GM21786 (cell line): ENCODE data around the gene CA9.

ENCODE experiments used
- ATAC-seq: cut with Tn5 transposase; IDR thresholded peaks from one replicate; pipeline ENCODE4 v1.9.1; 2021; ENCODE audit not compliant: unreplicated experiment

The CA9 gene

DNA sequence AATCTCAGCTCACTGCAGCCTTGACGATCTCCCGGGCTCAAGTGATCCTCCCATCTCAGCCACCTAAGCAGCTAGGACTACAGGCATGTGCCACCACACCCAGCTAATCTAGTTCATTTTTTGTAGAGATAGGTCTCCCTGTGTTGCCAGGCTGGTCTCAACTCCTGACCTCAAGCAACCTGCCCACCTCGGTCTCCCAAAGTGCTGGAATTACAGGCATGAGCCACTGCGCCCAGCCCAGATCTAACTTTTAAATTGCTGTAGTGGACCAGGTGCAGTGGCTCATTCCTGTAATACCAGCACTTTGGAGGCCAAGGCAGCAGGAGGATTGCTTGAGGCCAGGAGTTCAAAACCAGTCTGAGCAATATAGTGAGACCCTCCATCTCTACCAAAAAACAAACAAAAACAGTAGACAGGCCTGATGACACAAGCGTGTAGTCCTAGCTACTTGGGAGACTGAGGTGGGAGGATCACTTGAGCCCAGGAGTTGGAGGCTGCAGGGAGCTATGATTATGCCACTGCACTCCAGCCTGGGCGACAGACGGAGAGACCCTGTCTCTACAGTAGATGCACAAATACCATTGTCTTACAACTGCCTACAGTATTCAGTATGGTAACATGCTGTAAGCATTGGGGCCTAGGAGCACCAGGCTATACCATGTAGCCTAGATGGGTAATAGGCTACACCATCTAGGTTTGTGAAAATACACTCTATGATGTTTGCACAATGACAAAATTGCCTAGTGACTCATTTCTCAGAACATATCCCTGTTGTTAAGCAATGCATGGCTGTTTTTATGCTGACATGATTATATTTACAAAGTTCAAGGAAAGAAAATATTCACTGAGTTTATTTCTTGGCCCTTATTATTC lies 21.5 kb upstream of the CA9 start:
- no peak for ATAC-seq

DNA sequence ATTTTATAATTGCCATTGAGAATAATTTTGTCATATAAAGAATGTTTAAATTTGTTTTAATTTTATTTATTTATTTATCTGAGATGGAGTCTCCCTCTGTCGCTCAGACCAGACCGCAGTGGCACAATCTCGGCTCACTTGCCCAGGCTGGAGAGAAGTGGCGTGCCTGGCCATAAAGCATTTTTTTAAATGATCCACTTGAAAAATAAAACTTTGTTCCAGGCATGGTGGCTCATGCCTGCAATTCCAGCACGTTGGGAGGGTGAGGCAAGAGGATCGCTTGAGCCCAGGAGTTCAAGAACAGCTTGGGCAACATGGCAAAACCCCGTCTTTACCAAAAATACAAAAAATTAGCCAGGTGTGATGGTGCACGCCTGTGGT lies 20.9 kb upstream of the CA9 start:
- no peak for ATAC-seq

DNA sequence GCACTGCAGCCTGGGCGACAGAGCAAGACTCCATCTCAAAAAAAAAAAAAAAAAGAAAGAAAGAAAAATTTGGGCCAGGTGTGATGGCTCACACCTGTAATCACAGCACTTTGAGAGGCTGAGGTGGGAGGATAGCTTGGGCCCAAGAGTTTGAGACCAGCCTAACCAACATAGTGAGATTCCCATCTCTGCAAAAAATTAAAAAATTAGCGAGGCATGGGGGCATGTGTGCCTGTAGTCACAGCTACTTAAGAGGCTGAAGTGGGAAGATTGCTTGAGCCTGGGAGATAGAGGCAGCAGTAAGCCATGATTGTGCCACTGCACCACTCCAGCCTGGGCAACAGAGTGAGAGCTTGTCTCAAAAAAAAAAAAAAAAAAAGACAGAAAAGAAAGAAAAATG lies 20.1 kb upstream of the CA9 start:
- no peak for ATAC-seq

DNA sequence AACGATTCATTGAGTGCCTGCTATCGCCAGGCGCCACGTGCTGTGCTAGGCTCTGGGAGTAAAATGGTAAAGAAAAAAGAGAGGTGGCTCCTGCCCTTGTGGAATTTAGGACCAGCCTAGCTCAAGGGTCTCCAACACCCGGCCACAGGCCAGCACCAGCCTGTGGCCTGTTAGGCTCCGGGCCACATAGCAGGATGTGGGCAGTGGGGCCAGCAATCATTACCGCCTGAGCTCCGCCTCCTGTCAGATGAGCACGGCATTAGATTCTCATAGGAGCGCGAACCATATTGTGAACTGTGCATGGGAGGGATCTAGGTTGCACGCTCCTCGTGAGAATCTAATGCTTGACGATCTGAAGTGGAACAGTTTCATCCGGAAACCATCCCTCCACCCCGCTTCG lies 17.4 kb upstream of the CA9 start:
- ATAC-seq, result no peak

DNA sequence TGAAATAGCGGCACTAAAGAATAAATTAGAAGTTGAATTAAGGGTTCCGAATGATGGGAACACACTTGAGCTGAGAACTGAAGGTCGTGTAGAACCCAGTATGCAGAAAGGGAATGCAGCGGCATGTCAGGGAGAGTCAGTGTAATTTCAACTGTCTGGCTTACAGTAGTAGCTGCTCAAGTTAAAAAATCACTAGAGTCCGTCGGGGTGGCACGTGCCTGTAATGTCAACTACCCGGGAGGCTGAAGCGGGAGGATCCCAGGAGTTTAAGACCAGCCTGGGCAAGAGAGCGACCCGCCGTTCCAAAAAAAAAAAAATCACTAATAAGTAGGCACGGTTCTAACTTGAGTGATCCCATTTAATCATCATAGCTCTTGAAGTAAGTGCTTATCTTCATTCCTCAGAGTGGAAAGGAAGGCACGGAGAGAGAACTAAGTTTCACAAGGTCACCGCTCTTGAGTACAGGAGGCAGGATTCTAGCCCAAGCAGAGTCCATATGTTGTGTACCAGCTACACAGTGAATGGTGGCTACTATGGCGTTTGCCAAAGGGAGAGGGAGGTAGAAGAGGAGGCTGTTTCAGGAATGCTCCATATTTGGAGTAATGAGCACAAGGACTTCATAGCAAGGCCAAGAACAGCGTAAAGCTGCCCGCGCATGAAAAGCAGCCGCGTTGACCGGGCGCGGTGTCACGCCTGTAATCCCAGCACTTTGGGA lies 16.7 kb upstream of the CA9 start:
- no peak for ATAC-seq

DNA sequence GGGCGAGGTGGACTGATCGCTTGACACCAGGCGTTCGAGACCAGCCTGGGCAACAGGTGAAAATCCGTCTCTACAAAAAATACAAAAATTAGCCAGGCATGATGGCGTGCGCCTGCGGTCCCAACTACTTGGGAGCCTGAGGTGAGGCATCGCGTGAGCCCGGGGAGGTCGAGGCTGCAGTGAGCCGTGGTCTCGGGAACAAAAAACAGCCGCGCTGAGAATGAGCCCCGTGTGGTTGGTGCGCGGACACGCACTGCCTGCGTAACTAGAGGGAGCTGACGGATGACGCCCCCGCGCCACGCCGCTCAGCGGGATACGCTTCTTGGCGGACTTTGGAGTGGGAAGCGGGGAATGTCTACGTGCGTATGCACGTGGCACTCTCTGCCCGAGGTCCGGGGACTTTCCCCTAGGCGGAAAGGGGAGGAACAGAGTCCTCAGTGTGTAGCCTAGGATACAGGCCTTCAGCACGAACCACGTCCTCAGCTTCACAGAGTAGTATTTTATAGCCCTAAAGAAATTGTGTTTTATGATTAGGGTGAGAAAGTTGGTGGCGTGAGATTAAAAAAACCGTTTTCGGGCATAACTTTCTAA lies 16.1 kb upstream of the CA9 start, which contains the start of gene RMRP:
Gene RMRP (minus strand): TSS at position 474 of the 591 bp plus-strand sequence.
- ATAC-seq, result peak; percentile 86

DNA sequence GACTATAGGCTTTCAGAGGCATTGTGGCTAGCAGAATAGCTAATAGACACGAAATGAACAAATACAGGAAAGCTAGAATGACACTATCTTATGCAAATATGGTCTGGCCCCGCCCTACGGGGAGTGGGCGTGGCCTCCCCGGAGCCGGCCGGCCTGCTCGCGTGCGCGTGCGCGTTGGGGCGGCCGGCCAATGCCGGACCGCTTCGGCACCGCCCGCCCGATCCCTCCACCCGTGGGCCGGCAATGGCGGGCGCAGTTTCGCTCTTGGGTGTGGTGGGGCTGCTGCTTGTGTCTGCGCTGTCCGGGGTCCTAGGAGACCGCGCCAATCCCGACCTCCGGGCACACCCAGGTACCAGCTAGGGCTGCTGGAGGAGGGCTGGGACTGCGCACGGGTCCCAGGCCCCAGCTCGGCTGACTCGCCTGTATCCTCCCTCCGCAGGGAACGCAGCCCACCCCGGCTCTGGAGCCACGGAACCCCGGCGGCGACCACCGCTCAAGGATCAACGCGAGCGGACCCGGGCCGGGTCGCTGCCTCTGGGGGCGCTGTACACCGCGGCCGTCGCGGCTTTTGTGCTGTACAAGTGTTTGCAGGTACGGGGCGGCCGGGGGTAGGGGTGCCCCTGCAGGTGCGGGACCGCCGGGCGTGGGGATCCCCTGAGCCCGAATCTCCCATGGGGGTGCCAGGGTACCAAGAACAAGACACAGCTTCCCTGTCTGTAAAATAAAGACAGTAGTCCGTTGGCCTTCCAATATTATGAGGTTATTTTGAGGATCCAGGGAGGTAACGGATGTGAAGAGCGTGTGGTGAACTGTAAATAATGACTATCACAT lies 15.4 kb upstream of the CA9 start, which contains the start of gene CCDC107:
Gene CCDC107 (plus strand): TSS at position 156 of the 831 bp plus-strand sequence. CDS start 88 bp downstream, at position 244.
- ATAC-seq, result peak; percentile 65

DNA sequence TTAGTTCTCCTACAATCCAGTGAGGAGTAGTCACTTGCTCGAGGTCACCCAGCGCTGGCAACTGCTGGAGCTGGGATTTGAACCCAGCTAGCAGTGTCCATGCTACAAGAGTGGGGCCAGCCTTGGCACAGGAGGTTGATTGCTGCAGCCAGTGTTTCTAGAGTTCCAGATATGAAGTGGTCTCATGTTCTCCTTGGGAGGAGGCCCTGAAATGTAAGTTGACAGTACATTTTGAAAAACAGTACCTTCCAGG lies 14.8 kb upstream of the CA9 start:
- no peak for ATAC-seq

DNA sequence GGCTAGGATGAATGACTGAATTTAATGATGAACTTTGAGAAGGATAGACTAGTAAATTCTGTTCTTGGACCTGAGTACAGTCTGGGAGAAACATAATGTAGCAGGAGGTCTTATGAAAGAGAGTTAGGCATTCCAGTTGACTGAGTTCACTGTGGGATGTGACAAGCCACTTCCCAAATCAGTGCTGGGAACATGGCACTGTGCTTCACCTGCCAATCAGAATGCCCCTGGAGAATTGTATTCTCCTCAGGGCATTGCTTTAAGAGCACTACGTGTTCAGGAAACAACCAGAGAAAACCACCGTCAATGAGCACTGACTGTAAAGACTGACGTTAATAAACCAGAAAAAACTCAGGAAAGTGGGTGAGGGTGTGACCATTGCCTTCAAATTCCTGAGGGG lies 14.4 kb upstream of the CA9 start:
- no peak for ATAC-seq

DNA sequence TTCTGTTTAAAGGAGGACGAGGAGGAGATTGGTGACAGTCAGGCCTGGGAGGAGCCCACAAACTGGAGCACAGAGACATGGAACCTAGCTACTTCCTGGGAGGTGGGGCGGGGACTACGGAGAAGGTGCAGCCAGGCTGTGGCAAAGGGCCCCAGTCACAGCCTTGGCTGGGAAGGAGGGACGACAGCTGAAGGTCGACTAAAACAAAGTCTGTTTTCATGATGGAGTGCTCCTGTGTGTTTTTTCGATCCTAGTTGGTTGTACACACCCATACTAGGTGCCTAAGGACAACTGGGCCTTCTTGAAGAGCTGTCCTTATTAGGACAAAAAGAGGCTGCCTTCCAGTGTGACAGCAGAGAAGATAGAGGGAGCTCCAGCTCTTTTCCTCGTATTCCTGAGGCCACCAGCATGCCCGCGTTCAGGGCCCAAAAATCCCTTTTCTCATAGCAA lies 12.7 kb upstream of the CA9 start:
- no peak for ATAC-seq

DNA sequence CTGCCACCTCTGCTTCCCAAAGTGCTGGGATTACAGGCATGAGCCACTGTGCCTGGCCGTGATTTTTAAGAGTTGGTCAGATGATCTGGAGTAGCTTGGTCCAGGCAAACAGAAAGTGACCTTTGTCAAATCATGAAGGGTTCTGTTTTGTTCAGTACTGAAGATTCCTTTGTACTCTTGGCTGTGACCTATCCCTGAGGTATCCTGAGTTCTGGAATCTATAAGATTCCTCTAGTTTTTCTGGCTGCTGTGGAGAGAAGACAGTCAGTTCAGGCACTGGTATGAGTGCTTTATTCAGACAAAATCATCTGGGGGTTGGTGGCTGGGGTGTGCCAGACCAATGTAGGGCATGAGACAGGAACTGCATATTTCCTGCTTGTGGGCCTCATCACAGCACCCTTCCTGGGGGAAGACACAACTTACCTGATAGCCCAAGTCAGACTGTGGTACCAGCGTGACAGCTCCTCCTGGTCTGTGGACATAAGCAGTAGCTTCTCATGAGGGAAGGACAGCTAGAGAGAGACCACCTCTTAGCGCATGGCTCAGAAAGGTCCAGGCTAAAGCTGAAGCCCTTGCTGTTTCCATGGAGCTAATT lies 11.9 kb upstream of the CA9 start:
- no peak for ATAC-seq

DNA sequence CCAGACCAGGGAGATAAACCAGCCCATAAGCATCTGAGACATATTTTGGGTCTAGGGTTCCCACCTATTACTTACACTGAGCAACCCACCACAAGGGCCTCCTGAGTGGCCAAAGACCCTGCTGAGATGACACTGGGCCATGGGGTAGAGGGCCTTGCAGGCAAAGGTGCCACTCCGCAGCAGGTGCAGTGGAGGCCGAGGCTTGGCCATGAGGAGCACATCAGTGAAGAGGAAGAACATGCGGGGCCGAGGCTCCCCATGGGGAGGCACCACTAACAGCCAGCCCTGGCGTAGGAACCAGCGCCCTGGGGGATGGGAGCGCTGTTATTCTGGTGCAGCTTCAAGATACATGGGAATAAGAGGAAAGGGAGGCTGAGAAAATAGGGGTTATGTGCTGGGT lies 11.3 kb upstream of the CA9 start:
- no peak for ATAC-seq

DNA sequence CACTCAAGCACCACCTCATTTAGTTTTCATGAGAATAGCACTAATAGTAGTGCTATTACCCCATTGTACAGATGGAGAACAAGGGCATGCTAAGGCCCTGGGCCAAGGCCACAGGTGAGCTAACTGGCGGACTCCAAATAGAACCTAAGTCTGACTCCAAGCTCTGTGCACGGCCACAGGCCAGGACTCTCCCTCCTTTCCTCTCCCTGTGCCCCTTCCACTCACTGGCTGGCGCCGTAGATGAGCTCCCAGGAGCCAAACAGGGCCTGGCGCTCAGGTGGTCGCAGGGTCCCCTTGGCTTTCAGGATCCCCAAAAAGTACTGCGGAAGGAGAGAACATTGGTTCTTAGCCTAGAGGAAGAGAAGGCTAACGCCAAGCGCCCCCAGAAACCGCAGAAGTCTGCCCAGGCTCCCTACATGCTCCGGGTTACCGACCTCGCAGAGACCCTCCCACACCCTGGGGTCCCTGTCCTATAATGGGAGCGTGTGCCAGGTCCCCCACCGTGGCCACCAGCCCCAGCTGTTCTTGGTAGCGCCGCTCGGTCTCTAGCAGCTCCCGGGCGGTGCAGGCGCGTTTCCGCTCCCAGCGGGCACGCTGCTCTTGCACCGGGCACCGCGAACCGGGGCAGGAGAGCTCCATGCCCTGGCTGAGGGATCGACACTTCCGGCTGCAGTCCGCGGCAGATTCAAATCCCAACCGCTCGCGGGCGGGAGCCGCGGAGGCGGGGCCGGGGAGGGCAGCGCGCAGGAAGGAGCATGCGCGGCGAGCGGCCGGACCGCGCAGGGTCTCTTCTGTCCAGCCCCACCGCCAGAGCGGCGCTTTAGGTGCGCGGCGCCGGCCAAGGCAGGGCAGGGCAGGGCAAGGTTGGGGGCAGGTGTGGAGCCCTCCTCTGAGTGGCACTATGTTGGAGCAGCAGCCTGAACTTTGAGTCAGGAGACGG lies 8.9 kb upstream of the CA9 start, which contains the start of gene ARHGEF39:
Gene ARHGEF39 (minus strand): TSS at position 665 of the 940 bp plus-strand sequence. CDS start 26 bp downstream, at position 639.
- peak; percentile 76 for ATAC-seq

DNA sequence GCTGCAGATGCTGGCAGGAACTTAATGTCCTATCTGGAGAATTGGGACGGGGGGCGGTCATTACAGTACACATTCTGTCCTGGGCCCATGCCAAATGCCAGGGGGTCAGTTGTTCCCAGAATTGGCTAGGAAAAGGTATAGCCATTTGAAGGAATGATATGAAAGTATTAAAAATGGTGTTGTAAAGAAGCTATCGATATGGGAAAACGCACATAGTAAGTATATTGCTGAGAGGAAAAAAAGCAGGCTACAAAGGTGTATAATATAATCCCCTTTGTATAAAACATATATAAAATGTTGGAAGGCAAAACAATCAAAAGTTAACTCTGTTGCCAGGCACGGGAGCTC lies 8.3 kb upstream of the CA9 start:
- ATAC-seq, result no peak

DNA sequence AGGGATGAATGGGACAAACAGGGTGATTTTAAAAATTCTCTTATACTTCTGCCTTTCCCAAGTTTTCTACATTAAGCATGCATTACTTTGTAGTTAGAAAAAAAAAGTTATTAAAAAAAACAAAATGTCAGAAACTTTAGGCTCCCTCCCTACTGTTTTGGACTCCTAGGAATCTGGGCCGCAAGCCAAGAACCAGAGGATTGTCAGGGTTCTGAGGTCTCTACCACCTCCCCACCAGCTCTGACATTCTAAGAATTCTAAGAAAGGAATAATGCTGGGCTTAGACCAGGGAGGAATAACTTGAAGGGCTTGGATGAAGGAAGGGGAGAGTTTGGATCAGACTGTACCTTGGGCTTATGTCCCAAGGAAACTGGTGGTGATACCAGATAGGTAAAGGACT lies 7.7 kb upstream of the CA9 start:
- ATAC-seq, result no peak

DNA sequence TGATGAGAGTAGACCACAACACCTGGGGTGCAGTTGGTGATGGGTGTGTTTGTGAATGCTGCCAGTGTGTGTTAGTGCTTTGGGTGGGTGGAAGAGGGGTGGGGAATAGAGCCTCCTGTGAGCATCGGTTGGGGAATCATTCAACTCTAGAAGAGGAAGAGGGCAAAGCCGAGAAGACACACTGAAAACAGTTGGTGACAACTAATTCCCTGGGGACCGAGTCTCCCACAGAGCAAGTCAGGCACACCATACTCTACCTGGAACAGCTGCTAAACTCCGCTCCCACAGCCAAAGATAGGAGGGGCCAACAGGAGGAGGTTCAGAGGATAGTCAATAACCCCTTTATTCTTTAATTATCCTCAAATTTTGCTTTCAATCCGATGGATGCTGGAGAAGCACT lies 7.2 kb upstream of the CA9 start:
- no peak for ATAC-seq

DNA sequence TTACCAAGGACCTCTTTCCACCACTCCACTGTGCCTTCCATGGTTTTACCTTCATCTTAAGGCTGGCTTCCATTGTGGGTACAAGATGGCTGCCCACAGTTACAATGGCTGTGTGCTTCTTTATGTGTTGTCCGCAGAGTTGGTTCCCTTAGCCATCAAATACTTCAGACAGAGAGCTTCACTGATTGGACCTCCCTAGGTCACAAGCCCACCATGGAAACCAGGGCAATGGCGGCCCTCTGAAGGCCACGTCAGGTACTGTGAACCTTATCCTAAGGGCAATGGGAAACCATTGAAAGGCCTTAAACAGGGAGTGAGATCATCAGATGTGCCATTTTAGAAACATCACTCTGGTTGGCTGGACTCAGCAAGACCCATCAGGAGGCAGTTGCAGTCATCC lies 5.8 kb upstream of the CA9 start:
- ATAC-seq, result no peak

DNA sequence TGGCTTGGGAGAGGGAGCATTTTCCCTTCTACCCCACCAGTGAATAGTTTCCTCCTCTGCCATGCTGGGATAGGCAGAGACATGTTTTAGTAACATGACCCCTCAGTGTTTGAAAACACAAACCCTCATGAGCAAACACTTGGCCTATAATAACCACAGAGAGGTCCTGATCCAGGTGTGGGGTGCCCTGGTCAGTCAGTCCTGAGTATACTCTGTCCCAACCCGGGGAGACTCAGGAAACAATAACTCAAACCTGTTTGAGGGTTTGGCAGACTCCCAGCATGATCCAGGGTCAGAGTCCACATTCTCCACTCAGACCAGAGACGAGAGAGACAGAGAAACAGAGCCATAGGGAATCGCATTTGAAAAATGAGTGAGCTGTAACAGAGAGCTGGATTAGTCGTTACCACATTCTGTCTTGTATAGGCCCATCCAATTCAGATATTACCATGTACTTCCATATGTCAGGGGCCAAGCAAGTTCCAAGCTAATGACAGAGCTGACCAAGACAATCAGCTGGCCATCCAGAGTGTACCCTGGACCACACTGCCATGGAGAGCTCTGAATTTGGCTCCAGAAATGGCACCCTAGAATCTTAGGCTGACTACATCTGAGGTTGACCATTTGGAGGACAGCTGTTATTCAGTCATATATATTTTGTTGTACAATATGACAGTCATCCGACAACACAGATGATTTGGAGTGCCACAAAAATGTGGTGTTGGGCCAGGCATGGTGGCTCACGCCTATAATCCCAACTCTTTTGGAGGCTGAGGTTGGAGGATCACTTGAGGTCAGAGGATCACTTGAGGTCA lies 4.2 kb upstream of the CA9 start:
- no peak for ATAC-seq

DNA sequence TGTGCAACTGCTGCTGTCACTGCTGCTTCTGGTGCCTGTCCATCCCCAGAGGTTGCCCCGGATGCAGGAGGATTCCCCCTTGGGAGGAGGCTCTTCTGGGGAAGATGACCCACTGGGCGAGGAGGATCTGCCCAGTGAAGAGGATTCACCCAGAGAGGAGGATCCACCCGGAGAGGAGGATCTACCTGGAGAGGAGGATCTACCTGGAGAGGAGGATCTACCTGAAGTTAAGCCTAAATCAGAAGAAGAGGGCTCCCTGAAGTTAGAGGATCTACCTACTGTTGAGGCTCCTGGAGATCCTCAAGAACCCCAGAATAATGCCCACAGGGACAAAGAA lies 265 bp downstream of the CA9 start:
- ATAC-seq, result no peak
